ENCODE data around the gene TSHZ2. TPM values are rescaled to one million over a fixed set of nuclear protein-coding genes. Genes with fewer than 3 reads are reported as not detected.

Gene TSHZ2
- total RNA-seq, 1 donor from 2014 or later, result 12.6 TPM

DNA sequence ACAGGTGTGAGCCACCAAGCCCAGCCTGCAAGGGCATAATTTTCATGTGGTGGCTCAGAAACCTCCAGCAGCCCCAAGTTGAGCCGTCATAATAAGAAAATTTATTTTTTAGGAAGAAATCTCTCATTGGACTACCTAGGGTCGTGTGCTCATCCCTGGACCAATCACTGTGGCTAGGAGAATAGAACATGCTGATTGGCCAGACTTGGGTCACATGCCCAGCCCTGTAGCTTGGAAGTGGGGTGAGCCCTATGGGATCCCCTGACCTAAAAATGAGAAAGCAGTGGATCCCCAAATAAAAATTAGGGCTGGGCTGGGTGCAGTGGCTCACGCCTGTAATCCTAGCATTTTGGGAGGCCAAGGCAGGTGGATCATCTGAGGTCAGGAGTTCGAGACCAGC, 466.2 kb downstream of the TSHZ2 start:
- Histone ChIP-seq H3K27me3 (ENCODE audit: low read depth) (no peaks in the 10 kb centered on the region), H3K4me1 (no peaks in the 10 kb centered on the region), H3K9me3 (no peaks in the 10 kb centered on the region), H3K27ac (no peak overlapping the region), H3K4me3 (no peak overlapping the region), H3K36me3 (no peaks in the 10 kb centered on the region)
- no peak for DNase-seq
- TF ChIP-seq, protein P1, sequence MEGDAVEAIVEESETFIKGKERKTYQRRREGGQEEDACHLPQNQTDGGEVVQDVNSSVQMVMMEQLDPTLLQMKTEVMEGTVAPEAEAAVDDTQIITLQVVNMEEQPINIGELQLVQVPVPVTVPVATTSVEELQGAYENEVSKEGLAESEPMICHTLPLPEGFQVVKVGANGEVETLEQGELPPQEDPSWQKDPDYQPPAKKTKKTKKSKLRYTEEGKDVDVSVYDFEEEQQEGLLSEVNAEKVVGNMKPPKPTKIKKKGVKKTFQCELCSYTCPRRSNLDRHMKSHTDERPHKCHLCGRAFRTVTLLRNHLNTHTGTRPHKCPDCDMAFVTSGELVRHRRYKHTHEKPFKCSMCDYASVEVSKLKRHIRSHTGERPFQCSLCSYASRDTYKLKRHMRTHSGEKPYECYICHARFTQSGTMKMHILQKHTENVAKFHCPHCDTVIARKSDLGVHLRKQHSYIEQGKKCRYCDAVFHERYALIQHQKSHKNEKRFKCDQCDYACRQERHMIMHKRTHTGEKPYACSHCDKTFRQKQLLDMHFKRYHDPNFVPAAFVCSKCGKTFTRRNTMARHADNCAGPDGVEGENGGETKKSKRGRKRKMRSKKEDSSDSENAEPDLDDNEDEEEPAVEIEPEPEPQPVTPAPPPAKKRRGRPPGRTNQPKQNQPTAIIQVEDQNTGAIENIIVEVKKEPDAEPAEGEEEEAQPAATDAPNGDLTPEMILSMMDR (IDR thresholded peaks at IDR 0.05), result no peak
- no peak for ATAC-seq
- intact Hi-C loops (cut with DNase I), result no loop called here

DNA sequence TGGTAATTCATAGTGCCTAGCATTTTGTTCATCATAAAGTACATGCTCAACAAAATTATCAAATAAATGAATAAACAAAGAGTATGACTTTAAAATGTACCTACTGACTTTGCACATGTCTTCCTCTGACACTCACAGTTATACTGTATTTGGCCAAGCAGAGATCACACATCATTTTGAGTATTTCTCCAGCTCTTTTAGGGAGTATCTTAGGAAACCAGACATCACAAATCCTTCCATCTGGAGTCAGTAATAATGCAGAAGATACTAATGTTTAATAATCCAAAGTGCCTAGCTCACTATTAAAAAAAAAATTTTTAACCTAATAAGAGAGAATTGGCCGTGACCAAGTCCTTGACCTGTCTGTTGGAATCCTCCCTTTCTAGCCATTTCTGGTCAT, 466.9 kb downstream of the TSHZ2 start:
- Histone ChIP-seq H3K9me3 (no peaks in the 10 kb centered on the region), H3K27me3 (ENCODE audit: low read depth) (no peaks in the 10 kb centered on the region), H3K27ac (no peak overlapping the region), H3K4me1 (no peaks in the 10 kb centered on the region), H3K36me3 (no peaks in the 10 kb centered on the region), H3K4me3 (no peak overlapping the region)
- intact Hi-C loops (cut with DNase I), result no loop called here
- TF ChIP-seq, protein P1 (IDR thresholded peaks at IDR 0.05), result no peak
- ATAC-seq (no peak), DNase-seq (no peak)

DNA sequence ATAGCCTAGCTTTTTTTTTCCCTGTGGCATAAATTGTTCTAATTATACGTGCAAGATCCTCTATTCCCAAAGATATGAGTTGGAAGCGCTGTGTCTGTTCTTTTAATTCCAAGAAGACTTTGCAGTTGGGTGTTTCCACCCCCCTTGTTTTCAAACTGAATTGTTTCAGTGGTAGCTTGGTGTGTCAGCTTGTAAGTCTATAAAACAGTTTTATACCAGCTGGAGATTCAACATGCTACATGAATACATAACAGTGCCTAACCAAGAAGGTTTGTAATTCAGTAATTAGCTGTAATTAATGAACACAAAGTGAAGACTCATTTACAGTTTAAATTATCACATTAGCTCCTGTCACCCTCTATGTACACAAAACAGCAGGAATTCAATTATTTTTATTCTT, 467.5 kb downstream of the TSHZ2 start:
- intact Hi-C loops (cut with DNase I), result no loop called here
- TF ChIP-seq, protein P1 (IDR thresholded peaks at IDR 0.05), result no peak

DNA sequence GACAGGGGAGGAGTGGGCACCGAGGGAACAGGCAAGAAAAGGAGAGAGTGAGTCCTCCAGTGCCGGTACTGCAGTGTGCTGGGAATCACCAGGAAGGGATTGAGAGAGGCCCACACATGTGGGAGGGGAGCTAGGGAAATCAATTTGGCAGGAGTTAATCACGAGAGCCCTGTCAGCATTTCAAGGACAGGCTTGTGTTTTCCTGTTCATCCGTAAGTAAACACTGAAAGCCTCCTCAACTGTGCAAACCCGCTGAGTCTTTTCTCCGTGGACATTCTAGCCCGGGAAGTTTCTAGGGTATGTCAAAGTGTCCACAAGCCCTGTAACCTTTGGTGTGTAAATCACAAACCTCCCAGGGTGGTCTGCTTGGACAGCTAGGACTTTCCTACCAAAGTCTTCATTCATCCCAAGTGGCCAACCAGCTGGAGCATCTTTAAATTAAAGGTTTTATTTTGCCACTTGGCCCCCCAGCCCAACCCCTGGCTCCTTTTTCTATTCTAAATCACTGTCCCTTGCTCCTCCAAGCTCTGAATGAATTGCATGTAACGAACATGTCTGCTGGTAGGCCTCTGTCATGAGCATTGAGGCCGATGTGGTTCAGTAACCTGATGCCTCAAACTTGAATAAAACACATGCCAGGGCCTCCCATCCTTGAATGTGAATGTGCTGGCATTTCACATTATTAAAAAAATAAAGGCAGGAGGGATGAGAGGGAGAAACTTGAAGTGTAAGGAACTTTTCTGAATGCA, 472.4 kb downstream of the TSHZ2 start:
- H3K4me1 ChIP-seq, result peaks cover 5% of the 10 kb centered on the region
- ATAC-seq (no peak), DNase-seq (no peak)
- no peaks in the 10 kb centered on the region for H3K36me3 ChIP-seq
- no peaks in the 10 kb centered on the region for H3K27me3 ChIP-seq (ENCODE audit: low read depth)
- no peak overlapping the region for H3K4me3 ChIP-seq
- intact Hi-C loops (cut with DNase I), result no loop called here
- H3K27ac ChIP-seq, result no peak overlapping the region
- TF ChIP-seq, protein P1 (IDR thresholded peaks at IDR 0.05), result no peak
- peaks cover 16% of the 10 kb centered on the region for H3K9me3 ChIP-seq

More for the DNA sequence above, 467.5 kb downstream of the TSHZ2 start:
- ATAC-seq (no peak), DNase-seq (no peak)
- Histone ChIP-seq H3K4me3 (no peak overlapping the region), H3K4me1 (peaks cover 2% of the 10 kb centered on the region), H3K27me3 (ENCODE audit: low read depth) (no peaks in the 10 kb centered on the region), H3K27ac (no peak overlapping the region), H3K9me3 (no peaks in the 10 kb centered on the region), H3K36me3 (no peaks in the 10 kb centered on the region)

DNA sequence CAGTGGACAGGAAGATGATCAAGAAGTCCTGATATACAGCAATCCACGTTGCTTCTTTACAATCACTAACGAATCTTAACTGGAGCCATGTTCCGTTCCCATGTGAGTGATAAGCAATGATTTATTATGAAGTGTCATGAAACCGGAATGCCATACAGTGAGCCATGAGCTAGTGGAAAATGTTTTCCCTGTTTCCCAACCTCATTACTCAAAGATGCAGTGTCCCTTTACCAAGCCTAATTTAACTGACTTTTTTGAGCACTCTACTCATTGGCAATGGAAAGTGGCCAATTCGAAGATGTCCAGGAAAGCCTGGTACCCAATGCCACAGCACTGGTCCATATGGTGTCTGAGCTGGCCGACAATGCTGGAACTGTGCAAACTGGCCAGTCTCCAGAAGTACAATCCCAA, 473.2 kb downstream of the TSHZ2 start:
- Histone ChIP-seq H3K27ac (no peak overlapping the region), H3K9me3 (peaks cover 16% of the 10 kb centered on the region), H3K4me3 (no peak overlapping the region), H3K36me3 (no peaks in the 10 kb centered on the region), H3K27me3 (ENCODE audit: low read depth) (no peaks in the 10 kb centered on the region), H3K4me1 (peaks cover 5% of the 10 kb centered on the region)
- intact Hi-C loops (cut with DNase I), result no loop called here
- no peak for ATAC-seq
- TF ChIP-seq, protein P1 (IDR thresholded peaks at IDR 0.05), result no peak
- DNase-seq, result no peak
